ENCODE data around the gene CACNA1H. TPM values are rescaled to one million over a fixed set of nuclear protein-coding genes. Genes with fewer than 3 reads are reported as not detected.

The CACNA1H gene
- total and polyA plus RNA-seq, 9 of the 15 experiments (the other 6 are each of a cell fraction or from before 2014, with no cell fraction given): 0.10 to 0.18 TPM; not detected in 7

DNA sequence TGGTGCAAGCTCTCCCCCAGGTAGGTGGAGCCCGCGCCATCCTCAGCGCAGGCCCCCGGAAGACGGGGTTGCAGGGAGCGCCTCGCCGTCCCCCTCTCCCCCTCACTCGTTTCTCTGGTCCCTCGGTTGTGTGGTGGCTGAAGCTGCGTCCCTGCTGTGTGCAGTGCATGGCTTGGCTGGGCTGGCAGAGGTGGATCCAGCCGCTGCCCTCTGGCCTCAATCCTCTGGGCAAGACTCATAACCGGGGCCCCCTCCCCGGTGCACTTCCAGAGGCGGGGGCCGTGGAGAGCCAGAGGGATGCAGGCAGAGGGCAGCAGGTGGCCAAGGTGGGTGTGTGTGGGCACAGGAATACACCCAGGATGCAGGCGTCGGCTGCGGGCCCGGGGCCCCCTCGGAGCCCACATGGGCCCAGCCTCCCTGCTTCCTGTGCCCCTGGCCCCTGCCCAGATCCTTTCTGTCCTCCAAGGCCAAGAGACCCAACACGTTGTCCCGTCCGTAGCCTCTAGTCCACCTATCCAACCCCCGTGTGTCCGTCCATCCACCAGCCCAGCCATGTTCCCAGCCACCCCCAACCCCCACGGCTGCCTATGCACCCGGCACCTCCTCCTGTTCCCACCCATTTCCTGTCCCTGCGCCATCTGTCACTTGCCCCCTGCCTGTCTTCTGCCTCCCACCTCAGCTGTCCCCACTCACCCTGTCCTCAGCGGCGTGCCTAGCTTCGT lies 62.8 kb downstream of the CACNA1H start:
- no TSS peak for BruUV-seq (replicated peaks)
- no peak for DNase-seq (ENCODE audit: extremely low read depth in 1 of 4, low spot score in 3 of 4)
- H3K27me3 ChIP-seq (ENCODE audit: control insufficient read depth in 2 of 2, insufficient read depth in 2 of 2, low read length in 2 of 2): peaks cover 41 to 91% of the 10 kb centered on the region in 2 experiments; a peak in 4 of 5 replicates
- no peak for FAIRE-seq
- no peaks in the 10 kb centered on the region for H3K79me2 ChIP-seq (ENCODE audit: control insufficient read depth, insufficient read depth, low read length)
- no peaks in the 10 kb centered on the region for H3K36me3 ChIP-seq (ENCODE audit: control insufficient read depth, insufficient read depth, low read length)
- no peak for ATAC-seq
- no peak overlapping the region for H3K4me3 ChIP-seq
- H3K4me2 ChIP-seq (ENCODE audit: insufficient read depth, low read length): no peak overlapping the region
- peaks cover 7% of the 10 kb centered on the region for H4K20me1 ChIP-seq (replicated peaks; ENCODE audit: control insufficient read depth, insufficient read depth, low read length)
- in situ Hi-C loops (cut with MboI): no loop called here
- TF ChIP-seq PHB2 (IDR thresholded peaks at IDR 0.05; ENCODE audit: low read depth): no peak
- TF ChIP-seq ZNF175 (CRISPR knock-in tag; IDR thresholded peaks at IDR 0.05; ENCODE audit: low read depth): no peak
- no peak for TF ChIP-seq MIER1 (IDR thresholded peaks at IDR 0.05; ENCODE audit: low read depth)
- TF ChIP-seq, protein P1, sequence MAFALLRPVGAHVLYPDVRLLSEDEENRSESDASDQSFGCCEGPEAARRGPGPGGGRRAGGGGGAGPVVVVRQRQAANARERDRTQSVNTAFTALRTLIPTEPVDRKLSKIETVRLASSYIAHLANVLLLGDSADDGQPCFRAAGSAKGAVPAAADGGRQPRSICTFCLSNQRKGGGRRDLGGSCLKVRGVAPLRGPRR (CRISPR knock-in tag; IDR thresholded peaks at IDR 0.05): no peak
- no peak for TF ChIP-seq RFX1 (IDR thresholded peaks at IDR 0.05)
- TF ChIP-seq CEBPB (tag; IDR thresholded peaks at IDR 0.05): no peak
- no peak for TF ChIP-seq TEAD2 (tag; IDR thresholded peaks at IDR 0.05)
- TF ChIP-seq SP2 (IDR thresholded peaks at IDR 0.05; ENCODE audit: extremely low read depth, low read depth, low read length, poor library complexity, severe bottlenecking): no peak
- TF ChIP-seq, protein P2, sequence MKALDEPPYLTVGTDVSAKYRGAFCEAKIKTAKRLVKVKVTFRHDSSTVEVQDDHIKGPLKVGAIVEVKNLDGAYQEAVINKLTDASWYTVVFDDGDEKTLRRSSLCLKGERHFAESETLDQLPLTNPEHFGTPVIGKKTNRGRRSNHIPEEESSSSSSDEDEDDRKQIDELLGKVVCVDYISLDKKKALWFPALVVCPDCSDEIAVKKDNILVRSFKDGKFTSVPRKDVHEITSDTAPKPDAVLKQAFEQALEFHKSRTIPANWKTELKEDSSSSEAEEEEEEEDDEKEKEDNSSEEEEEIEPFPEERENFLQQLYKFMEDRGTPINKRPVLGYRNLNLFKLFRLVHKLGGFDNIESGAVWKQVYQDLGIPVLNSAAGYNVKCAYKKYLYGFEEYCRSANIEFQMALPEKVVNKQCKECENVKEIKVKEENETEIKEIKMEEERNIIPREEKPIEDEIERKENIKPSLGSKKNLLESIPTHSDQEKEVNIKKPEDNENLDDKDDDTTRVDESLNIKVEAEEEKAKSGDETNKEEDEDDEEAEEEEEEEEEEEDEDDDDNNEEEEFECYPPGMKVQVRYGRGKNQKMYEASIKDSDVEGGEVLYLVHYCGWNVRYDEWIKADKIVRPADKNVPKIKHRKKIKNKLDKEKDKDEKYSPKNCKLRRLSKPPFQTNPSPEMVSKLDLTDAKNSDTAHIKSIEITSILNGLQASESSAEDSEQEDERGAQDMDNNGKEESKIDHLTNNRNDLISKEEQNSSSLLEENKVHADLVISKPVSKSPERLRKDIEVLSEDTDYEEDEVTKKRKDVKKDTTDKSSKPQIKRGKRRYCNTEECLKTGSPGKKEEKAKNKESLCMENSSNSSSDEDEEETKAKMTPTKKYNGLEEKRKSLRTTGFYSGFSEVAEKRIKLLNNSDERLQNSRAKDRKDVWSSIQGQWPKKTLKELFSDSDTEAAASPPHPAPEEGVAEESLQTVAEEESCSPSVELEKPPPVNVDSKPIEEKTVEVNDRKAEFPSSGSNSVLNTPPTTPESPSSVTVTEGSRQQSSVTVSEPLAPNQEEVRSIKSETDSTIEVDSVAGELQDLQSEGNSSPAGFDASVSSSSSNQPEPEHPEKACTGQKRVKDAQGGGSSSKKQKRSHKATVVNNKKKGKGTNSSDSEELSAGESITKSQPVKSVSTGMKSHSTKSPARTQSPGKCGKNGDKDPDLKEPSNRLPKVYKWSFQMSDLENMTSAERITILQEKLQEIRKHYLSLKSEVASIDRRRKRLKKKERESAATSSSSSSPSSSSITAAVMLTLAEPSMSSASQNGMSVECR (CRISPR knock-in tag; IDR thresholded peaks at IDR 0.05): no peak
- TF ChIP-seq CCNT2 (IDR thresholded peaks at IDR 0.05; ENCODE audit: borderline replicate concordance, extremely low read depth, insufficient read length, low read depth, low read length): no peak
- TF ChIP-seq, protein P3, sequence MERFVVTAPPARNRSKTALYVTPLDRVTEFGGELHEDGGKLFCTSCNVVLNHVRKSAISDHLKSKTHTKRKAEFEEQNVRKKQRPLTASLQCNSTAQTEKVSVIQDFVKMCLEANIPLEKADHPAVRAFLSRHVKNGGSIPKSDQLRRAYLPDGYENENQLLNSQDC (CRISPR knock-in tag; IDR thresholded peaks at IDR 0.05): no peak
- 2% methylated on average over 24 of the region's 32 CpGs for WGBS (ENCODE audit: insufficient coverage, low coverage, missing lambda C conversion rate)
- H3K4me1 ChIP-seq (replicated peaks in 1 of 2; ENCODE audit: control insufficient read depth in 2 of 2, insufficient read depth in 2 of 2, low read length in 2 of 2): peaks cover 0 to 71% of the 10 kb centered on the region in 2 experiments; a peak in 2 of 5 replicates
- H3K9me1 ChIP-seq (ENCODE audit: control insufficient read depth, insufficient read depth, low read length): no peaks in the 10 kb centered on the region
- H3K27ac ChIP-seq (ENCODE audit: extremely low read depth, low read depth, low read length): no peak overlapping the region
- POLR2A ChIA-PET: interaction anchor here (0.6 to 1.0 kb wide), 3 partner anchors 8 to 32 kb away, joined by 3 read pairs; no protein-coding TSS in a partner anchor
- H2AFZ ChIP-seq (ENCODE audit: low read depth, low read length): no peak overlapping the region
- intact Hi-C loops (cut with micrococcal nuclease): no loop called here
- CTCF ChIA-PET (ENCODE audit: low intra/inter-chr PET ratio): no interaction called here
- no peaks in the 10 kb centered on the region for H3K9me3 ChIP-seq (replicated peaks; ENCODE audit: control insufficient read depth, insufficient read depth, low read depth, low read length)
- no peak overlapping the region for H3K9ac ChIP-seq (ENCODE audit: insufficient read depth in 1 of 2, low read depth in 2 of 2, low read length in 2 of 2)

Measured in K562 (cell line).